SU-DHL-6 (cell line): ENCODE measurements around the gene SLC7A6OS.

Experiments
- H2AFZ ChIP-seq: fragments of 200-600 bp; sonication (generic); 2 replicates; pipeline ENCODE4 v1.6.1; 2014; ENCODE audit warnings: low read depth, mild to moderate bottlenecking, moderate library complexity, mixed read lengths, antibody characterized with exemption, low read length; ENCODE audit not compliant: severe bottlenecking
- H3F3A ChIP-seq: fragments of 200-600 bp; shearing (Covaris generic); 2 replicates; pipeline ENCODE4 v1.6.0; 2016; ENCODE audit warnings: antibody characterized with exemption, mild to moderate bottlenecking; ENCODE audit not compliant: insufficient read depth
- H3K27ac ChIP-seq: fragments of 200-600 bp; sonication (generic); 2 replicates; pipeline ENCODE4 v1.5.1; 2016; ENCODE audit warnings: low read depth, mild to moderate bottlenecking, low read length, moderate library complexity, mixed read lengths
- H3K27me3 ChIP-seq: fragments of 200-600 bp; sonication (generic), shearing (Covaris generic); 2 replicates; pipeline ENCODE4 v1.6.0; 2014; ENCODE audit warnings: mild to moderate bottlenecking, low read length
- H3K36me3 ChIP-seq: fragments of 200-600 bp; sonication (generic); 2 replicates; pipeline ENCODE4 v1.6.1; 2014; ENCODE audit warnings: mild to moderate bottlenecking, low read length, mixed read lengths
- H3K4me2 ChIP-seq: fragments of 300-600, 200-600 bp; shearing (Covaris generic), sonication (generic); 2 replicates; pipeline ENCODE4 v1.6.0; 2014; ENCODE audit warnings: low read length, low read depth, mild to moderate bottlenecking; ENCODE audit not compliant: poor library complexity, severe bottlenecking
- H3K4me3 ChIP-seq: fragments of 200-600 bp; sonication (generic); 2 replicates; pipeline ENCODE4 v1.5.1; 2014; ENCODE audit warnings: antibody characterized with exemption, low read length, mild to moderate bottlenecking, mixed read lengths; ENCODE audit not compliant: insufficient read depth, poor library complexity, severe bottlenecking
- H3K79me2 ChIP-seq: fragments of 200-600 bp; sonication (generic); 2 replicates; pipeline ENCODE4 v1.6.1; 2014; ENCODE audit warnings: mild to moderate bottlenecking, low read length, moderate library complexity; ENCODE audit not compliant: insufficient read depth
- H3K9ac ChIP-seq: fragments of 200-600 bp; sonication (generic); 2 replicates; pipeline ENCODE4 v1.7.0; 2014; ENCODE audit warnings: mild to moderate bottlenecking, low read length
- H3K9me2 ChIP-seq: fragments of 200-600 bp; sonication (generic); replicated peaks from 2 replicates; pipeline ENCODE4 v1.6.1; 2014; ENCODE audit warnings: low read length; ENCODE audit not compliant: insufficient read depth
- H3K9me3 ChIP-seq: fragments of 200-600 bp; sonication (generic); 2 replicates; pipeline ENCODE4 v1.6.1; 2014; ENCODE audit warnings: low read length, mixed read lengths; ENCODE audit not compliant: insufficient read depth
- H4K20me1 ChIP-seq: fragments of 200-600 bp; sonication (generic); 2 replicates; pipeline ENCODE4 v1.6.1; 2014; ENCODE audit warnings: low read depth, mild to moderate bottlenecking, antibody characterized with exemption, low read length, moderate library complexity, mixed read lengths
- EZH2phosphoT487 ChIP-seq: fragments of 200-600 bp; sonication (generic), shearing (Covaris generic); conservative IDR thresholded peaks from 2 replicates; pipeline ENCODE4 v1.6.1; 2018; ENCODE audit warnings: mild to moderate bottlenecking, antibody characterized with exemption, low read length, moderate library complexity, mixed read lengths
- TF ChIP-seq, protein P1 (sequence below): fragments of 200-600 bp; sonication (generic); IDR thresholded peaks from one replicate; pipeline ENCODE4 v1.5.1; 2017; ENCODE audit warnings: antibody characterized with exemption, mild to moderate bottlenecking, low read length, moderate library complexity; ENCODE audit not compliant: insufficient read depth, poor library complexity, severe bottlenecking

Gene SLC7A6OS

GRCh38 chr16:68357923-68358322 is 47.2 kb upstream of the SLC7A6OS start:
- no peak overlapping the region for H3K4me3 ChIP-seq
- H3K27me3 ChIP-seq = no peaks in the 10 kb centered on the region
- no peaks in the 10 kb centered on the region for H4K20me1 ChIP-seq
- H3K27ac ChIP-seq = no peak overlapping the region
- H3F3A ChIP-seq = no peaks in the 10 kb centered on the region
- H3K9ac ChIP-seq = no peak overlapping the region
- no peak overlapping the region for H2AFZ ChIP-seq
- TF ChIP-seq, protein P1, sequence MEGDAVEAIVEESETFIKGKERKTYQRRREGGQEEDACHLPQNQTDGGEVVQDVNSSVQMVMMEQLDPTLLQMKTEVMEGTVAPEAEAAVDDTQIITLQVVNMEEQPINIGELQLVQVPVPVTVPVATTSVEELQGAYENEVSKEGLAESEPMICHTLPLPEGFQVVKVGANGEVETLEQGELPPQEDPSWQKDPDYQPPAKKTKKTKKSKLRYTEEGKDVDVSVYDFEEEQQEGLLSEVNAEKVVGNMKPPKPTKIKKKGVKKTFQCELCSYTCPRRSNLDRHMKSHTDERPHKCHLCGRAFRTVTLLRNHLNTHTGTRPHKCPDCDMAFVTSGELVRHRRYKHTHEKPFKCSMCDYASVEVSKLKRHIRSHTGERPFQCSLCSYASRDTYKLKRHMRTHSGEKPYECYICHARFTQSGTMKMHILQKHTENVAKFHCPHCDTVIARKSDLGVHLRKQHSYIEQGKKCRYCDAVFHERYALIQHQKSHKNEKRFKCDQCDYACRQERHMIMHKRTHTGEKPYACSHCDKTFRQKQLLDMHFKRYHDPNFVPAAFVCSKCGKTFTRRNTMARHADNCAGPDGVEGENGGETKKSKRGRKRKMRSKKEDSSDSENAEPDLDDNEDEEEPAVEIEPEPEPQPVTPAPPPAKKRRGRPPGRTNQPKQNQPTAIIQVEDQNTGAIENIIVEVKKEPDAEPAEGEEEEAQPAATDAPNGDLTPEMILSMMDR = no peak
- TF ChIP-seq EZH2phosphoT487 = no peak
- H3K4me2 ChIP-seq = no peak overlapping the region
- no peaks in the 10 kb centered on the region for H3K9me2 ChIP-seq
- H3K36me3 ChIP-seq = no peaks in the 10 kb centered on the region
- H3K9me3 ChIP-seq = no peaks in the 10 kb centered on the region
- no peaks in the 10 kb centered on the region for H3K79me2 ChIP-seq

DNA sequence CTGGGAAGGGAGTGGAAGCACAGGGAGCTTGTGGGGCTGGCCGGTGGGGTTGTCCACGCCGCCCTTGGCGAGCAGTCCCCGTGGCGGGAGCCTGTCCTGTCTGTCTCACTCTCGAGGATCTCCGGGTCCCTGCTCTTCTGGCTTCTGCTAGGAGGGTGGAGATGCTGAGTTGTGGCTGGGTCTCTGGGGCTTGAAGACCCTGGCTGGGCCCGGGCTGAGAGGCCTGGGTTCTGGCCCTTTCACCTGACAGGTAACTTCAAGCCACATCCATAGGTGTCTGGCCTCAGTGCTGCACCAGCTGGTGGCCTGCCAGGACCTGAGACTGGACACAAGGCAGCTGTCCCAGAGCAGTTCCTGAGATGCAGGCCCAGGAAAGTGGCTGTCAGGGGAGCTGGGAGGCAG is 46.8 kb upstream of the SLC7A6OS start:
- Histone ChIP-seq H3K9ac (no peak overlapping the region), H3K36me3 (no peaks in the 10 kb centered on the region), H3K4me3 (no peak overlapping the region), H3K27ac (no peak overlapping the region), H3K27me3 (no peaks in the 10 kb centered on the region), H3K4me2 (no peak overlapping the region), H4K20me1 (no peaks in the 10 kb centered on the region), H2AFZ (no peak overlapping the region), H3K9me3 (no peaks in the 10 kb centered on the region), H3K79me2 (no peaks in the 10 kb centered on the region), H3F3A (no peaks in the 10 kb centered on the region), H3K9me2 (no peaks in the 10 kb centered on the region)
- no peak for TF ChIP-seq EZH2phosphoT487
- TF ChIP-seq, protein P1 = no peak

DNA sequence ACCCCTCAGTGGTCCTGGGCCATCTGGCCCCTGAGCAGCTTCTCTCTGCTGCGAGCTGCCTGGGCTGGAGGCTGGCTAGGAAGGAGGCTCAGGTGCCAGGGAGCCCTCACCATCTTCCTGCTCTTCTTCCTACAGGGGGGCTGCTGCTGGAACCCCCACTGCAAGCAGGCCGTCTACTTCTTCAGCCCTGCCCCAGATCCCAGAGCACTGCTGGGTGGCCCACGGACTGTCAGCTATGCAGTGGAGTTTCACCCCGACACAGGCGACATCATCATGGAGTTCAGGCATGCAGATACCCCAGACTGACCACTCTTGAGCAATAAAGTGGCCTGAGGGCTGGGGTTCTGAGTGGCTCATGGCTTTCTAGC is 46.2 kb upstream of the SLC7A6OS start:
- H3K4me3 ChIP-seq = no peak overlapping the region
- no peak overlapping the region for H3K9ac ChIP-seq
- no peak overlapping the region for H2AFZ ChIP-seq
- H3F3A ChIP-seq = no peaks in the 10 kb centered on the region
- H3K4me2 ChIP-seq = no peak overlapping the region
- no peaks in the 10 kb centered on the region for H4K20me1 ChIP-seq
- H3K27ac ChIP-seq = no peak overlapping the region
- no peaks in the 10 kb centered on the region for H3K36me3 ChIP-seq
- no peak for TF ChIP-seq EZH2phosphoT487
- TF ChIP-seq, protein P1 = no peak
- no peaks in the 10 kb centered on the region for H3K79me2 ChIP-seq
- H3K27me3 ChIP-seq = no peaks in the 10 kb centered on the region
- no peaks in the 10 kb centered on the region for H3K9me3 ChIP-seq
- H3K9me2 ChIP-seq = no peaks in the 10 kb centered on the region
